Muscle layer of colon (tissue), 2 donors: ENCODE results near the gene BHLHE41.

Source experiments
- H3K27ac ChIP-seq: one replicate; pipeline ENCODE4 v1.7.0; 2013; ENCODE audit warnings: low read depth, mild to moderate bottlenecking, low read length, moderate library complexity
- H3K27me3 ChIP-seq, 2 donors: one replicate each; pipeline ENCODE4 v1.7.0; 2013; ENCODE audit warnings: low read length in 2 of 2, mild to moderate bottlenecking in 2 of 2; ENCODE audit not compliant: insufficient read depth in 2 of 2, control insufficient read depth in 1 of 2
- H3K36me3 ChIP-seq: one replicate; pipeline ENCODE4 v1.7.0; 2013; ENCODE audit warnings: mild to moderate bottlenecking, low read length; ENCODE audit not compliant: insufficient read depth
- H3K4me1 ChIP-seq: one replicate; pipeline ENCODE4 v1.7.0; 2013; ENCODE audit warnings: mild to moderate bottlenecking, low read length; ENCODE audit not compliant: insufficient read depth
- H3K4me3 ChIP-seq, 2 donors: one replicate each; pipeline ENCODE4 v1.7.0; 2013; ENCODE audit warnings: low read length in 2 of 2, low read depth in 1 of 2, mild to moderate bottlenecking in 1 of 2, moderate library complexity in 1 of 2
- H3K9ac ChIP-seq: one replicate; pipeline ENCODE4 v1.7.0; 2013; ENCODE audit warnings: low read length
- H3K9me3 ChIP-seq: one replicate; pipeline ENCODE4 v1.7.0; 2013; ENCODE audit warnings: mild to moderate bottlenecking, low read length
- donor health status: abdominal sarcoma.
- donor health status: Adenocarcinoma of cecum.

Gene BHLHE41

GRCh38 chr12:26122061-26122680 is 2.7 kb downstream of the BHLHE41 start:
- H3K9ac ChIP-seq = peak overlapping the region; percentile 69

DNA sequence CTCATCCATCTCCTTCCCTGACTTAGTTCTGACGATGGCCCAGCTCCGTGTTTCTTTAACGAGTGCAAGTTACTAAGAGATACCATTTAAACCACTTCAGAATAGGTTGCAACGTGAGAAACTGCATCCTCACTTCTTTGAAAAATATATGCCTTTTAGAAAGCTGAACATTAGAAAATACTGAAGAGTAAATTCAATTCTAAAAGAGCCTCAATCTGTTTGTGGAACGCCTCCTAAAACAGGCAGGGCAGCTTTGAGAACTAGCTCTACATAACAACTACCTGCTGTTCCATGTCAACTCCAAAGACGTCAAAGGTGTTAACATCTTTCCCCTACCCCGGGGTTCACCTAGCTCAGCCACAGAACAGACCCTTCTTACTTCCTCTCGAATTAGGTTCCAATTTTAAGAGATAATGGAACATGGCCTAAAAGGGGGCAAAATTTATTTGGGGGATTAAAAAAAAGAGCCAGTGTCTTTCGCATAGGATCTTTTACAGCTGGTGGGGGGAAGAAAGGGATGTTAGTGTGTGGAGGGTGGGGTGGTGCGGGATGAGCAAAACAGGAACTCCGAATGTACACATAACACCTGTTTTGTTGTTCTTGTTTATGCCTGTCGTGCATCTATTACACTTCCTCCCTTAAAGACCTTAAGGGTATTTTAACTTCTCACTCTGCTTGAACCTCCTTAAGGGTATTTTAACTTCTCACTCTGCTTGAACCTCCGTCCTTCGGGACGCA is 3.3 kb downstream of the BHLHE41 start:
- no peaks in the 10 kb centered on the region for H3K36me3 ChIP-seq
- peaks cover 29% of the 10 kb centered on the region for H3K4me1 ChIP-seq
- peak overlapping the region; percentile 88 for H3K27ac ChIP-seq
- peak overlapping the region; percentile 69 for H3K9ac ChIP-seq
- H3K9me3 ChIP-seq = no peaks in the 10 kb centered on the region
- H3K4me3 ChIP-seq = peak overlapping the region; percentile 39 to 40
- H3K27me3 ChIP-seq = no peaks in the 10 kb centered on the region

More at GRCh38 chr12:26122061-26122680, 2.7 kb downstream of the BHLHE41 start:
- Histone ChIP-seq H3K4me3 (peak overlapping the region; percentile 80 to 82), H3K36me3 (no peaks in the 10 kb centered on the region), H3K9me3 (no peaks in the 10 kb centered on the region), H3K27me3 (no peaks in the 10 kb centered on the region), H3K27ac (peak overlapping the region; percentile 88), H3K4me1 (peaks cover 30% of the 10 kb centered on the region)

DNA sequence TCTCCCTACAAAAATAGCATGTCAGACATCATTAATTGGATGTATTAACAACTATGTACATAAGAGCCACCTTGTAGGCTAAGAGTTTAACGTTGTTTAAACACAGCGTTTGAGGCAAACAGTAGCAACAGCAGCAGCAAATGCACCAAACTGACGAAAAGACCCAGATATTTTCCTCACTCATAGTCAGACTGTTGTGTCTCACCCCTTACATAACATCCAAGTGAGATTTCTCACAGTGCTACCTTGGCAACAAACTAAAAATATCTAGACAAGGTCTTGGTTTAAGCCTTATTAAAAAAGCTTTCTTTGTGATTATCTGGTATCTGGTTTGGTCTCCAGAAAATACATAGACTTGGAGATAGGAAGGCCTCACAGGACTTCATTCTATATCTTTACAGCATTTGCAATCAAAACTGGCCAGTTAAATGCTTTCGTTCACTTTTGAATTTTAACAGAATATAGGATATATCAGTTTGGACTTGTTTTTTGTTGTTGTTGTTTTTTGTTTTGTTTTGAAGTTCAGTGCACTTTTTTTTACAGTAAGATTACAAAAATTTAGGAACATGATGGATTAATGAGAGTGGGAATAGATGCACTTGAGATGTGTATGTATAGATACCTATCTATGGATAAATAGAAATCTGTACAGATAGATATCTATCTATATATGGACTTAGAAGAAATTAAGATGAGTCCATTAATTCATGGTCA is 4.1 kb downstream of the BHLHE41 start:
- no peaks in the 10 kb centered on the region for H3K36me3 ChIP-seq
- peak overlapping the region in 1 of 2 donors; percentile 40 for H3K4me3 ChIP-seq
- H3K27ac ChIP-seq = peak overlapping the region; percentile 88
- H3K9ac ChIP-seq = peak overlapping the region; percentile 69
- H3K4me1 ChIP-seq = peaks cover 34% of the 10 kb centered on the region
- H3K27me3 ChIP-seq = no peaks in the 10 kb centered on the region
- H3K9me3 ChIP-seq = no peaks in the 10 kb centered on the region

GRCh38 chr12:26119391-26119989 is 5.3 kb downstream of the BHLHE41 start:
- H3K27ac ChIP-seq = peak overlapping the region; percentile 74
- no peaks in the 10 kb centered on the region for H3K36me3 ChIP-seq
- peaks cover 45% of the 10 kb centered on the region for H3K4me1 ChIP-seq
- H3K27me3 ChIP-seq = no peaks in the 10 kb centered on the region
- no peak overlapping the region for H3K4me3 ChIP-seq
- peak overlapping the region; percentile 39 for H3K9ac ChIP-seq
- H3K9me3 ChIP-seq = no peaks in the 10 kb centered on the region

DNA sequence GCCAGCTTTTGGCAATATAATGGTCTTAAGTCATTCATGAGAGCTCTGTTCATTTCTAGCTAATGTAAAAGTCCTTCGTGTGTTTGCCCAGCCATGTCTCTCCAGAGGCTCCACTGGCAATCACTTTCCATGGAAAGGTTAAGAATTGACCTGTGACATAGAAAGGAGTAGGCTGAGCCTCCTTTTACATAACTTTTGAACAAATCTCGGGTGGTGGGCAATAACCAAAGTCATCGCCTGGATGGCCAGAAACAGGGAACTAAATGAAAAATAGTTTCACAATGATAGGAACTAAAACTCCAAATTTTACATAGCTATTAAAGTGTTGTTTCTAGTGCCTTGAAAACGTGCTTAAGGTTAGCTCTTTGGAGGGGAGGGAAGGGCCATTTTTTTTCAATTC is 6.5 kb downstream of the BHLHE41 start:
- Histone ChIP-seq H3K9ac (no peak overlapping the region), H3K4me3 (no peak overlapping the region), H3K4me1 (peaks cover 50% of the 10 kb centered on the region), H3K27me3 (no peaks in the 10 kb centered on the region), H3K27ac (peak overlapping the region; percentile 33), H3K36me3 (no peaks in the 10 kb centered on the region), H3K9me3 (no peaks in the 10 kb centered on the region)

GRCh38 chr12:26116829-26117715 is 7.8 kb downstream of the BHLHE41 start:
- Histone ChIP-seq H3K4me3 (no peak overlapping the region), H3K9ac (no peak overlapping the region), H3K4me1 (peaks cover 54% of the 10 kb centered on the region), H3K36me3 (no peaks in the 10 kb centered on the region), H3K27ac (no peak overlapping the region), H3K27me3 (no peaks in the 10 kb centered on the region), H3K9me3 (no peaks in the 10 kb centered on the region)

GRCh38 chr12:26114720-26115401 is 10.0 kb downstream of the BHLHE41 start:
- H3K9me3 ChIP-seq = no peaks in the 10 kb centered on the region
- peak overlapping the region; percentile 96 for H3K27ac ChIP-seq
- peaks cover 42% of the 10 kb centered on the region for H3K4me1 ChIP-seq
- H3K36me3 ChIP-seq = no peaks in the 10 kb centered on the region
- H3K4me3 ChIP-seq = peak overlapping the region; percentile 22 to 62
- H3K27me3 ChIP-seq = no peaks in the 10 kb centered on the region
- peak overlapping the region; percentile 77 for H3K9ac ChIP-seq

- peak overlapping the region; percentile 22 to 62 for H3K4me3 ChIP-seq
- no peaks in the 10 kb centered on the region for H3K27me3 ChIP-seq
- peak overlapping the region; percentile 96 for H3K27ac ChIP-seq
- H3K4me1 ChIP-seq = peaks cover 34% of the 10 kb centered on the region
- peak overlapping the region; percentile 77 for H3K9ac ChIP-seq
- no peaks in the 10 kb centered on the region for H3K9me3 ChIP-seq
- H3K36me3 ChIP-seq = no peaks in the 10 kb centered on the region
Observed at GRCh38 chr12:26113853-26114719, 10.8 kb downstream of the BHLHE41 start.

GRCh38 chr12:26113181-26113654 is 11.6 kb downstream of the BHLHE41 start:
- H3K27me3 ChIP-seq = no peaks in the 10 kb centered on the region
- peak overlapping the region; percentile 22 for H3K9ac ChIP-seq
- H3K9me3 ChIP-seq = no peaks in the 10 kb centered on the region
- peak overlapping the region; percentile 22 to 62 for H3K4me3 ChIP-seq
- H3K4me1 ChIP-seq = peaks cover 32% of the 10 kb centered on the region
- H3K36me3 ChIP-seq = no peaks in the 10 kb centered on the region
- peak overlapping the region; percentile 96 for H3K27ac ChIP-seq
